K562 (cell line): ENCODE measurements around the gene ENHO. TPM values are rescaled to one million over a fixed set of nuclear protein-coding genes. Genes with fewer than 3 reads are reported as not detected.
A peak's percentile ranks its signal among the peaks of the same experiment; 100 is the strongest.

Experiments used
- ARID1B ChIP-seq: fragments of 450-650 bp; IDR thresholded peaks from 2 replicates; pipeline ENCODE4 v1.6.1; 2016; ENCODE audit warnings: antibody characterized with exemption, mild to moderate bottlenecking, inconsistent platforms
- HNRNPLL ChIP-seq: fragments of 200-400 bp; formaldehyde crosslinking; IDR thresholded peaks from 2 replicates; pipeline ENCODE4 v1.6.1; 2017; ENCODE audit warnings: low read length, low read depth, mild to moderate bottlenecking; ENCODE audit not compliant: poor library complexity, severe bottlenecking
- HNRNPUL1 ChIP-seq: fragments of 200-400 bp; formaldehyde crosslinking; IDR thresholded peaks from 2 replicates; pipeline ENCODE4 v1.6.1; 2017; ENCODE audit warnings: low read length
- KLF1 ChIP-seq: fragments of 450-650 bp; IDR thresholded peaks from 2 replicates; pipeline ENCODE4 v1.6.1; 2016; ENCODE audit warnings: missing genetic modification characterization, missing compliant biosample characterization
- L3MBTL2 ChIP-seq: fragments of 450-650 bp; IDR thresholded peaks from 2 replicates; pipeline ENCODE4 v1.6.1; 2016; ENCODE audit warnings: mild to moderate bottlenecking, moderate library complexity
- MEF2A ChIP-seq: IDR thresholded peaks from 2 replicates; pipeline ENCODE4 v1.6.1; 2011; ENCODE audit warnings: low read depth, mild to moderate bottlenecking, low read length, moderate library complexity; ENCODE audit not compliant: control insufficient read depth
- MYBL2 ChIP-seq, 2 experiments: fragments of 450-650 bp in 1 of 2; sonication (generic) in 1 of 2; formaldehyde crosslinking in 1 of 2; IDR thresholded peaks; 2 replicates each; pipeline versions ENCODE4 v1.6.1 to v1.8.1; 2017 to 2022; ENCODE audit warnings: borderline replicate concordance in 1 of 2, inconsistent platforms in 1 of 2, low read depth in 1 of 2, mild to moderate bottlenecking in 1 of 2, missing genetic modification reagents in 1 of 2, moderate library complexity in 1 of 2
- NBN ChIP-seq: fragments of 450-650 bp; IDR thresholded peaks from 2 replicates; pipeline ENCODE4 v1.6.1; 2016; ENCODE audit warnings: low read depth, mild to moderate bottlenecking
- REST ChIP-seq, 2 experiments: fragments of 450-650 bp; formaldehyde crosslinking in 1 of 2; IDR thresholded peaks; 2 replicates each; pipeline versions ENCODE4 v1.4.0 to v1.6.1; 2014 to 2020; ENCODE audit warnings: mild to moderate bottlenecking in 2 of 2, borderline replicate concordance in 1 of 2, low read depth in 1 of 2
- SMC3 ChIP-seq: conservative IDR thresholded peaks from 2 replicates; pipeline ENCODE4 v1.6.1; 2011; ENCODE audit warnings: low read depth, low read length, improper control_type of control experiment; ENCODE audit not compliant: insufficient read depth
- ZFP1 ChIP-seq: fragments of 450-650 bp; formaldehyde crosslinking; IDR thresholded peaks from 2 replicates; pipeline ENCODE4 v1.4.0; 2020; ENCODE audit warnings: mild to moderate bottlenecking, mixed read lengths
- ZKSCAN1 ChIP-seq: fragments of 150-350 bp; IDR thresholded peaks from 2 replicates; pipeline ENCODE4 v1.6.1; 2016; ENCODE audit warnings: low read depth, low read length
- ZNF174 ChIP-seq: fragments of 250-450 bp; sonication (Bioruptor Pico); IDR thresholded peaks from 2 replicates; pipeline ENCODE4 v1.4.0; 2020; ENCODE audit warnings: mild to moderate bottlenecking
- ZZZ3 ChIP-seq: fragments of 450-650 bp; IDR thresholded peaks from 2 replicates; pipeline ENCODE4 v1.6.1; 2016; ENCODE audit warnings: antibody characterized with exemption, mild to moderate bottlenecking, moderate library complexity
- polyA plus RNA-seq, 8 experiments: library from polyadenylated mRNA; depleted of rRNA in 4 of 8; stranded (reverse) in 5 of 8; unstranded in 3 of 8; fragments of >200 nt; fragmentation: Nextera tagmentation in 2 of 8; fragmentation: Illumina TruSeq in 1 of 8; extraction: Ambion mirVana in 2 of 8; extraction: Trizol in 1 of 8; gene quantifications; 2 replicates each; pipeline versions ENCODE4 v1.2.1 to v1.2.3, GENCODE V29; 2011 to 2014; ENCODE audit warnings: inconsistent platforms in 1 of 8, missing spikeins in 1 of 8
- total RNA-seq, 7 experiments: library from RNA; depleted of rRNA in 6 of 7; stranded (reverse); fragments of >200 nt in 6 of 7; fragmentation: Illumina TruSeq in 2 of 7; extraction: Trizol in 2 of 7; gene quantifications; 2 replicates each; pipeline versions ENCODE4 v1.2.1 to v1.2.3, GENCODE V29; 2011 to 2021; ENCODE audit warnings: low replicate concordance in 1 of 7
- TF ChIP-seq, protein P1 (sequence below), 2 experiments: fragments of 250-450 bp in 1 of 2; fragments of 450-650 bp in 1 of 2; sonication (Bioruptor Pico) in 1 of 2; IDR thresholded peaks; 2 replicates each; pipeline versions ENCODE4 v1.6.1 to v1.8.0; 2016 to 2021; ENCODE audit warnings: mild to moderate bottlenecking in 2 of 2, moderate library complexity in 2 of 2, missing compliant biosample characterization in 1 of 2, missing genetic modification characterization in 1 of 2
- TF ChIP-seq, protein P2 (sequence below): sonication (generic); formaldehyde crosslinking; IDR thresholded peaks from 2 replicates; pipeline ENCODE4 v1.8.1; 2023; ENCODE audit warnings: mild to moderate bottlenecking, missing genetic modification reagents

ENHO gene
- total and polyA plus RNA-seq, 9 of the 15 experiments (the other 6 are each of a cell fraction or from before 2014, with no cell fraction given): 0.24 TPM; not detected in 8

GRCh38 chr9:34493972-34494535 is 28.7 kb downstream of the ENHO start (continued):
- TF ChIP-seq REST (IDR thresholded peaks at IDR 0.05; ENCODE audit: borderline replicate concordance) (peak; percentile 99), REST (CRISPR knock-in tag; IDR thresholded peaks at IDR 0.05; ENCODE audit: low read depth) (peak; percentile 96), ARID1B (no peak), ZKSCAN1 (no peak), NBN (no peak), ZFP1 (CRISPR knock-in tag) (no peak), SMC3 (no peak), ZZZ3 (no peak), MYBL2 (IDR thresholded peaks at IDR 0.05; ENCODE audit: low read depth) (no peak), MYBL2 (CRISPR knock-in tag; IDR thresholded peaks at IDR 0.05; ENCODE audit: borderline replicate concordance) (no peak), HNRNPUL1 (no peak), MEF2A (no peak), HNRNPLL (no peak), L3MBTL2 (no peak), KLF1 (no peak), ZNF174 (no peak)
- TF ChIP-seq, protein P1, sequence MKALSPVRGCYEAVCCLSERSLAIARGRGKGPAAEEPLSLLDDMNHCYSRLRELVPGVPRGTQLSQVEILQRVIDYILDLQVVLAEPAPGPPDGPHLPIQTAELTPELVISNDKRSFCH (CRISPR knock-in tag; IDR thresholded peaks at IDR 0.05): no peak
- TF ChIP-seq, protein P1 (tag; IDR thresholded peaks at IDR 0.05): no peak
- TF ChIP-seq, protein P2, sequence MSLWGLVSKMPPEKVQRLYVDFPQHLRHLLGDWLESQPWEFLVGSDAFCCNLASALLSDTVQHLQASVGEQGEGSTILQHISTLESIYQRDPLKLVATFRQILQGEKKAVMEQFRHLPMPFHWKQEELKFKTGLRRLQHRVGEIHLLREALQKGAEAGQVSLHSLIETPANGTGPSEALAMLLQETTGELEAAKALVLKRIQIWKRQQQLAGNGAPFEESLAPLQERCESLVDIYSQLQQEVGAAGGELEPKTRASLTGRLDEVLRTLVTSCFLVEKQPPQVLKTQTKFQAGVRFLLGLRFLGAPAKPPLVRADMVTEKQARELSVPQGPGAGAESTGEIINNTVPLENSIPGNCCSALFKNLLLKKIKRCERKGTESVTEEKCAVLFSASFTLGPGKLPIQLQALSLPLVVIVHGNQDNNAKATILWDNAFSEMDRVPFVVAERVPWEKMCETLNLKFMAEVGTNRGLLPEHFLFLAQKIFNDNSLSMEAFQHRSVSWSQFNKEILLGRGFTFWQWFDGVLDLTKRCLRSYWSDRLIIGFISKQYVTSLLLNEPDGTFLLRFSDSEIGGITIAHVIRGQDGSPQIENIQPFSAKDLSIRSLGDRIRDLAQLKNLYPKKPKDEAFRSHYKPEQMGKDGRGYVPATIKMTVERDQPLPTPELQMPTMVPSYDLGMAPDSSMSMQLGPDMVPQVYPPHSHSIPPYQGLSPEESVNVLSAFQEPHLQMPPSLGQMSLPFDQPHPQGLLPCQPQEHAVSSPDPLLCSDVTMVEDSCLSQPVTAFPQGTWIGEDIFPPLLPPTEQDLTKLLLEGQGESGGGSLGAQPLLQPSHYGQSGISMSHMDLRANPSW (CRISPR knock-in tag): no peak
